Panc1 (cell line): ENCODE results near the gene SAGE1. TPM values are rescaled to one million over a fixed set of nuclear protein-coding genes. Genes with fewer than 3 reads are reported as not detected.
"Not testable (repeated sequence)": the region's sequence is repeated elsewhere in the genome, so short reads cannot be mapped to it uniquely, and the experiment has no call there.

ENCODE experiments used
- ATAC-seq: fragments of 200-7000 bp; cut with Tn5 transposase; 2 replicates; pipeline ENCODE4 v1.9.1; 2020; ENCODE audit warnings: mild to moderate bottlenecking, moderate library complexity
- BruUV-seq: library from RNA; stranded (reverse); fragments of 400-500 nt; replicated peaks from 2 replicates; lab custom pipeline; 2021; lab: Mats Ljungman, UMichigan
- CTCF ChIA-PET: fragments of 300-600 bp; sonication (Branson Sonifier 250); formaldehyde crosslinking; loops from one replicate; lab custom pipeline; 2022; ENCODE audit warnings: antibody characterized with exemption; lab: Charles Lee
- POLR2A ChIA-PET: fragments of 300-600 bp; sonication (Branson Sonifier 250); formaldehyde crosslinking; loops from one replicate; lab custom pipeline; 2022; ENCODE audit warnings: antibody characterized with exemption; lab: Charles Lee
- DNase-seq: peaks from one replicate; pipeline ENCODE4 v3.0.0-alpha.2; 2010; ENCODE audit warnings: low read depth, low spot score
- H3K27ac ChIP-seq: 2 replicates; pipeline ENCODE4 v1.5.1; 2011; ENCODE audit warnings: mild to moderate bottlenecking, low read length, inconsistent platforms
- H3K27me3 ChIP-seq: fragments of 200-500 bp; sonication (Bioruptor generic); 2 replicates; pipeline ENCODE4 v1.6.0; 2014; ENCODE audit warnings: low read length, inconsistent platforms; ENCODE audit not compliant: control insufficient read depth, insufficient read depth
- H3K36me3 ChIP-seq: fragments of 200-500 bp; sonication (Bioruptor generic); 2 replicates; pipeline ENCODE4 v1.5.1; 2014; ENCODE audit warnings: inconsistent platforms, mild to moderate bottlenecking, low read length, moderate library complexity; ENCODE audit not compliant: control insufficient read depth, insufficient read depth
- H3K4me1 ChIP-seq: 2 replicates; pipeline ENCODE4 v1.5.1; 2011; ENCODE audit warnings: inconsistent platforms, mild to moderate bottlenecking, low read length, moderate library complexity; ENCODE audit not compliant: control insufficient read depth, insufficient read depth
- H3K4me3 ChIP-seq, 2 experiments: 2 replicates each; pipeline ENCODE4 v1.5.1; 2011 to 2012; ENCODE audit warnings: low read depth in 2 of 2, low read length in 2 of 2, mild to moderate bottlenecking in 2 of 2, inconsistent platforms in 1 of 2, moderate library complexity in 1 of 2
- H3K9me3 ChIP-seq: fragments of 200-500 bp; sonication (Bioruptor generic); 2 replicates; pipeline ENCODE4 v1.5.1; 2014; ENCODE audit warnings: low read depth, mild to moderate bottlenecking, inconsistent platforms, low read length, moderate library complexity; ENCODE audit not compliant: control insufficient read depth, insufficient read depth
- POLR2AphosphoS5 ChIP-seq: IDR thresholded peaks from 2 replicates; pipeline ENCODE4 v1.6.1; 2012; ENCODE audit warnings: mild to moderate bottlenecking, low read depth, low read length, moderate library complexity
- SIN3A ChIP-seq: IDR thresholded peaks from 2 replicates; pipeline ENCODE4 v1.6.1; 2012; ENCODE audit warnings: low read depth, mild to moderate bottlenecking, low read length, moderate library complexity, borderline replicate concordance; ENCODE audit not compliant: insufficient read depth
- TCF7L2 ChIP-seq: IDR thresholded peaks from 2 replicates; pipeline ENCODE4 v1.6.1; 2011; ENCODE audit warnings: mild to moderate bottlenecking, low read depth, low read length, inconsistent platforms
- in situ Hi-C: cut with HindIII; loops from 2 replicates; pipeline ENCODE4 v1.10.0; 2016; ENCODE audit warnings: low sequenced_read_pairs, low pct_unique_long_range_greater_than_20kb
- intact Hi-C: fragments of 100-400 bp; cut with micrococcal nuclease; formaldehyde crosslinking; loops from one replicate; pipeline ENCODE4 v1.10.0; 2022; ENCODE audit not compliant: unreplicated experiment
- total RNA-seq: library from RNA; stranded (reverse); gene quantifications from one replicate; pipeline ENCODE4 v1.2.1, GENCODE V29; 2021; ENCODE audit not compliant: unreplicated experiment
- TF ChIP-seq, protein P1 (sequence below): fragments of 450-650 bp; IDR thresholded peaks from 2 replicates; pipeline ENCODE4 v1.5.1; 2017; ENCODE audit warnings: mild to moderate bottlenecking
- TF ChIP-seq, protein P2 (sequence below), 2 experiments: IDR thresholded peaks; 2 replicates each; pipeline ENCODE4 v1.6.1; 2011 to 2012; ENCODE audit warnings: low read depth in 2 of 2, control low read depth in 1 of 2, low read length in 1 of 2, mild to moderate bottlenecking in 1 of 2, moderate library complexity in 1 of 2; ENCODE audit not compliant: insufficient read depth in 1 of 2

The SAGE1 gene
- total RNA-seq, 1 experiment from 2014 or later: not detected

DNA sequence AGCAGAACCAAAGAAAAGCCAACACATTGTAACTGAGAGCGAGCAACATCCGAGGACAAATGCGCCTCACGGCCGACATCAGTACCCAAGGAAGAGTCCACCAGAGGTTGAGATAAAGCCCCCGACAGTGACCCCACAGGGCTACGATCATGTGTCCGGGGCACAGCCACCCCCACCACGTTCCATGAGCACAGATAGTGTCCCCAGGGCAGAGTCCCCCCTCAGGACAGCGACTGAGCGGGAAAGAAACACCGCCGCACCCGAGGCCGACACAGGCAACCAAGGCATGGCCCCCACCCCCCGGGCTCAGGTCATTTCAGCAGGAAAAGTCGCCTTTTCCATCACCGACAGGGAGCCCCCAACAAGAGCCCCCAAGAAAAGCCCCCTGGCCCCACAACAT is 5.3 kb upstream of the SAGE1 start:
- not testable (repeated sequence) for H3K4me3 ChIP-seq

DNA sequence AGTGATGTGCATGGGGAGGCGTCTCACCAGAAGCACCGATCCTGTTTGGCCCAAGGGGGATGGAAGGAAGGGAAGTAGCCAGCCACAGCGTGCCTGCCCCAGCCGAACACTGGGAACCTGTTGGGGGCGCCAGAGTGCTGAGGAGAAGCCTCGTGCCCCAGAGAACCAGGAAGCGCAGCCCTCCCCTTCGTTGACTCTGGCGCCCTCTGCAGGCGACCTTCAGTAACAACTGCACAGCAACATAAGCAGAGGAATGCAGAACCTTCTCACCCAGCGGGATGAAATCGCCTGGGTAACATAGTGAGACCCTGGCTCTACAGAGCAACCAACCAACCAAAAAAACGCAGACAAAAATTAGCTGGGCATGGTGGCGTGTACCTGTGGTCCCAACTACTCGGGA is 4.5 kb upstream of the SAGE1 start:
- TF ChIP-seq, protein P1, sequence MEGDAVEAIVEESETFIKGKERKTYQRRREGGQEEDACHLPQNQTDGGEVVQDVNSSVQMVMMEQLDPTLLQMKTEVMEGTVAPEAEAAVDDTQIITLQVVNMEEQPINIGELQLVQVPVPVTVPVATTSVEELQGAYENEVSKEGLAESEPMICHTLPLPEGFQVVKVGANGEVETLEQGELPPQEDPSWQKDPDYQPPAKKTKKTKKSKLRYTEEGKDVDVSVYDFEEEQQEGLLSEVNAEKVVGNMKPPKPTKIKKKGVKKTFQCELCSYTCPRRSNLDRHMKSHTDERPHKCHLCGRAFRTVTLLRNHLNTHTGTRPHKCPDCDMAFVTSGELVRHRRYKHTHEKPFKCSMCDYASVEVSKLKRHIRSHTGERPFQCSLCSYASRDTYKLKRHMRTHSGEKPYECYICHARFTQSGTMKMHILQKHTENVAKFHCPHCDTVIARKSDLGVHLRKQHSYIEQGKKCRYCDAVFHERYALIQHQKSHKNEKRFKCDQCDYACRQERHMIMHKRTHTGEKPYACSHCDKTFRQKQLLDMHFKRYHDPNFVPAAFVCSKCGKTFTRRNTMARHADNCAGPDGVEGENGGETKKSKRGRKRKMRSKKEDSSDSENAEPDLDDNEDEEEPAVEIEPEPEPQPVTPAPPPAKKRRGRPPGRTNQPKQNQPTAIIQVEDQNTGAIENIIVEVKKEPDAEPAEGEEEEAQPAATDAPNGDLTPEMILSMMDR: peak; percentile 42
- DNase-seq, BruUV-seq, H3K9me3 ChIP-seq, H3K4me1 ChIP-seq, H3K4me3 ChIP-seq, H3K36me3 ChIP-seq, intact Hi-C loops, POLR2A ChIA-PET, CTCF ChIA-PET, H3K27ac ChIP-seq, in situ Hi-C loops, H3K27me3 ChIP-seq, ATAC-seq: not testable (repeated sequence)

More for the DNA sequence above, 5.3 kb upstream of the SAGE1 start:
- DNase-seq, H3K27me3 ChIP-seq, BruUV-seq, in situ Hi-C loops, POLR2A ChIA-PET, H3K9me3 ChIP-seq, H3K4me1 ChIP-seq, ATAC-seq, CTCF ChIA-PET, H3K27ac ChIP-seq, intact Hi-C loops, H3K36me3 ChIP-seq: not testable (repeated sequence)

DNA sequence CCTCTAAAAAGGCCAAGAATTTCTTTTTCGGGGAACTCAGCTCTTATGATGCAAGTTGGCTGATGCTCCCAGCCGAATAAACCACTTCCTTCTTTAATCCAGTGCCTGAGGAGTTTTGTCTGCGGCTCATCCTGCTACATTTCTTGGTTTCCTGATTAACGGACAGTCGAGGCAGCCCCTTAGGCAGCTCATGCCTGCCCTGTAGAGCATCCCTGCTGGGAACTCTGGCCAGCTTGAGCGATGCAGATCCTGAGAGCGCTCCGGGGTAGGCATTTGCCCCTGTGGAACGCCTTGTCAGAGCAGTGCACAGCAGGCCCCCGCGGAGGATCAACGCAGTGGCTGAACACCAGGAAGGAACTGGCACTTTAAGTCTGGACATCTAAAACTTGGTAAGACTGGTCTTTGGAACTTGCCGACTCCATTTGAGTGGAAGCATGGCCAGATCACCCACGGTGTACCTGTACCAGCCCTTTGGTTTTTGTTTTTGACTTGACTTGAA is 3.4 kb upstream of the SAGE1 start:
- Histone ChIP-seq H3K4me3 (no peak overlapping the region), H3K27ac (no peak overlapping the region), H3K4me1 (no peaks in the 10 kb centered on the region), H3K9me3 (no peaks in the 10 kb centered on the region), H3K36me3 (no peaks in the 10 kb centered on the region), H3K27me3 (no peaks in the 10 kb centered on the region)
- intact Hi-C loops (no loop called here), in situ Hi-C loops (no loop called here)
- DNase-seq: no peak
- no peak for TF ChIP-seq SIN3A
- TF ChIP-seq, protein P2, sequence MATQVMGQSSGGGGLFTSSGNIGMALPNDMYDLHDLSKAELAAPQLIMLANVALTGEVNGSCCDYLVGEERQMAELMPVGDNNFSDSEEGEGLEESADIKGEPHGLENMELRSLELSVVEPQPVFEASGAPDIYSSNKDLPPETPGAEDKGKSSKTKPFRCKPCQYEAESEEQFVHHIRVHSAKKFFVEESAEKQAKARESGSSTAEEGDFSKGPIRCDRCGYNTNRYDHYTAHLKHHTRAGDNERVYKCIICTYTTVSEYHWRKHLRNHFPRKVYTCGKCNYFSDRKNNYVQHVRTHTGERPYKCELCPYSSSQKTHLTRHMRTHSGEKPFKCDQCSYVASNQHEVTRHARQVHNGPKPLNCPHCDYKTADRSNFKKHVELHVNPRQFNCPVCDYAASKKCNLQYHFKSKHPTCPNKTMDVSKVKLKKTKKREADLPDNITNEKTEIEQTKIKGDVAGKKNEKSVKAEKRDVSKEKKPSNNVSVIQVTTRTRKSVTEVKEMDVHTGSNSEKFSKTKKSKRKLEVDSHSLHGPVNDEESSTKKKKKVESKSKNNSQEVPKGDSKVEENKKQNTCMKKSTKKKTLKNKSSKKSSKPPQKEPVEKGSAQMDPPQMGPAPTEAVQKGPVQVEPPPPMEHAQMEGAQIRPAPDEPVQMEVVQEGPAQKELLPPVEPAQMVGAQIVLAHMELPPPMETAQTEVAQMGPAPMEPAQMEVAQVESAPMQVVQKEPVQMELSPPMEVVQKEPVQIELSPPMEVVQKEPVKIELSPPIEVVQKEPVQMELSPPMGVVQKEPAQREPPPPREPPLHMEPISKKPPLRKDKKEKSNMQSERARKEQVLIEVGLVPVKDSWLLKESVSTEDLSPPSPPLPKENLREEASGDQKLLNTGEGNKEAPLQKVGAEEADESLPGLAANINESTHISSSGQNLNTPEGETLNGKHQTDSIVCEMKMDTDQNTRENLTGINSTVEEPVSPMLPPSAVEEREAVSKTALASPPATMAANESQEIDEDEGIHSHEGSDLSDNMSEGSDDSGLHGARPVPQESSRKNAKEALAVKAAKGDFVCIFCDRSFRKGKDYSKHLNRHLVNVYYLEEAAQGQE (IDR thresholded peaks at IDR 0.05; ENCODE audit: insufficient read depth in 1 of 2, low read depth in 2 of 2, low read length in 1 of 2): no peak
- TF ChIP-seq TCF7L2: no peak
- TF ChIP-seq POLR2AphosphoS5: no peak
- TF ChIP-seq, protein P1: no peak
- ChIA-PET POLR2A (no interaction called here), CTCF (no interaction called here)
- no peak for ATAC-seq
- no TSS peak for BruUV-seq
